Progenitor cell of endocrine pancreas (in vitro differentiated cells): ENCODE data around the gene LPIN3. TPM values are rescaled to one million over a fixed set of nuclear protein-coding genes. Genes with fewer than 3 reads are reported as not detected.

Experiments
- DNase-seq: peaks from one replicate; pipeline ENCODE4 v3.0.0; 2021; ENCODE audit warnings: low spot score; ENCODE audit not compliant: unreplicated experiment
- H3K27ac Mint-ChIP-seq: 2 replicates; pipeline ENCODE4 v1.8.0; 2021; ENCODE audit warnings: mild to moderate bottlenecking, moderate library complexity, mixed read lengths
- H3K27me3 Mint-ChIP-seq: 2 replicates; pipeline ENCODE4 v1.8.0; 2021; ENCODE audit warnings: mixed read lengths
- H3K36me3 Mint-ChIP-seq: 2 replicates; pipeline ENCODE4 v1.8.0; 2022; ENCODE audit warnings: mixed read lengths; ENCODE audit not compliant: insufficient read depth
- H3K4me1 Mint-ChIP-seq: 2 replicates; pipeline ENCODE4 v1.8.0; 2021; ENCODE audit warnings: low read depth, mixed read lengths
- H3K4me3 Mint-ChIP-seq: 2 replicates; pipeline ENCODE4 v1.8.0; 2021; ENCODE audit warnings: low read depth, mild to moderate bottlenecking, moderate library complexity, mixed read lengths
- H3K9me3 Mint-ChIP-seq: 2 replicates; pipeline ENCODE4 v1.8.0; 2021; ENCODE audit warnings: low read depth, mixed read lengths
- total RNA-seq: library from RNA; stranded (reverse); gene quantifications from 2 replicates; pipeline ENCODE4 v1.2.1, GENCODE V29; 2021
- TF ChIP-seq, protein P1 (sequence below): fragments of 200-600 bp; sonication (generic); IDR thresholded peaks from one replicate; pipeline ENCODE4 v1.5.0; 2021; ENCODE audit warnings: antibody characterized with exemption, mild to moderate bottlenecking; ENCODE audit not compliant: unreplicated experiment

LPIN3 gene
- total RNA-seq, 1 donor from 2014 or later = 18.4 TPM

DNA sequence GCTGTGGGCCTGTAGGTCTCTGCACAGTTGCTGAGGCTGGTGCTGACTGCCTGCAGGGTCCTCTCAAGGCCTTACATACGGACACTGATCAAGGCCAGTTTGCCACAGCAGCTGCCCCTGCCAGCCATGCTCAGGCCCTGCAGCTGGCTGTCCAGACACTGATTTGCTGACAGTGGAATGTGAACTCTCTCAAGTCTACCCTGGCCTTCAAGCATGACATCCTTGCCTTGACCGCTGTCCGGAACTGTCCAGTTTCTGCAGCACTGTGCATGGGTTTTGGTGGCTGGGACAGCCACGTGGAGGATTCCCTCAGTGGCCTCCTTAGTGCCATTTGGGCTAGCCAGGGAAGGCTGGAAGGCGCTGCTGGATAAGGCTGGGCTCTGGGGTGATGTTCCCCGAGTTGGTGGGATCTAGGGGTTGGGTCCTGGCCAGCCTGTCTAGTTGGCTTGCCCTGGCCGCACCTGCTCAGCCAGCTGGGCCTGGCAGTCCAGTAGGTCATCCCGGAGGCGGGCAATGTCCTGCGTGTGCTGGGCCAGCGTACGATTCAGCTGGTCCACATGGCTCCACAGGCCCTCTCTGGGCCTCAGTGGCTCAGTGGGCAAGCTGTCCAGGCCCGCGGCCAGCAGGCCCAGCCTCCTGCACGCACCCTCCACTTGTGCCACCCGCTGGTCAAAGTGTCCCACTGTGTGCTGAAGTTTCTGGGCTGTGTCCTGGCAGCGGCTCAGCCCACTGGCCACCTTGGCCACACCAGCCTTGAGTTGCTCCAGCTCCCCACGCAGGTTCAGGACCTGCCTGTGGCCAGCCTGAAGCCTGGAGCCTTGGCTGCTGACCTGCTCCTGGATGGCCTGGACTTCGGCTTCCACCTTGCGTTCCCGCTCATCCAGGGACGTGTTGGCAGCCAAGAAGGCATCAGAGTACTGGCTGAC lies 20.5 kb downstream of the LPIN3 start:
- no peak overlapping the region for H3K4me3 Mint-ChIP-seq
- peaks cover 15% of the 10 kb centered on the region for H3K27me3 Mint-ChIP-seq
- TF ChIP-seq, protein P1, sequence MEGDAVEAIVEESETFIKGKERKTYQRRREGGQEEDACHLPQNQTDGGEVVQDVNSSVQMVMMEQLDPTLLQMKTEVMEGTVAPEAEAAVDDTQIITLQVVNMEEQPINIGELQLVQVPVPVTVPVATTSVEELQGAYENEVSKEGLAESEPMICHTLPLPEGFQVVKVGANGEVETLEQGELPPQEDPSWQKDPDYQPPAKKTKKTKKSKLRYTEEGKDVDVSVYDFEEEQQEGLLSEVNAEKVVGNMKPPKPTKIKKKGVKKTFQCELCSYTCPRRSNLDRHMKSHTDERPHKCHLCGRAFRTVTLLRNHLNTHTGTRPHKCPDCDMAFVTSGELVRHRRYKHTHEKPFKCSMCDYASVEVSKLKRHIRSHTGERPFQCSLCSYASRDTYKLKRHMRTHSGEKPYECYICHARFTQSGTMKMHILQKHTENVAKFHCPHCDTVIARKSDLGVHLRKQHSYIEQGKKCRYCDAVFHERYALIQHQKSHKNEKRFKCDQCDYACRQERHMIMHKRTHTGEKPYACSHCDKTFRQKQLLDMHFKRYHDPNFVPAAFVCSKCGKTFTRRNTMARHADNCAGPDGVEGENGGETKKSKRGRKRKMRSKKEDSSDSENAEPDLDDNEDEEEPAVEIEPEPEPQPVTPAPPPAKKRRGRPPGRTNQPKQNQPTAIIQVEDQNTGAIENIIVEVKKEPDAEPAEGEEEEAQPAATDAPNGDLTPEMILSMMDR = no peak
- no peaks in the 10 kb centered on the region for H3K36me3 Mint-ChIP-seq
- H3K9me3 Mint-ChIP-seq = no peaks in the 10 kb centered on the region
- no peak for DNase-seq
- no peaks in the 10 kb centered on the region for H3K4me1 Mint-ChIP-seq
- no peak overlapping the region for H3K27ac Mint-ChIP-seq

DNA sequence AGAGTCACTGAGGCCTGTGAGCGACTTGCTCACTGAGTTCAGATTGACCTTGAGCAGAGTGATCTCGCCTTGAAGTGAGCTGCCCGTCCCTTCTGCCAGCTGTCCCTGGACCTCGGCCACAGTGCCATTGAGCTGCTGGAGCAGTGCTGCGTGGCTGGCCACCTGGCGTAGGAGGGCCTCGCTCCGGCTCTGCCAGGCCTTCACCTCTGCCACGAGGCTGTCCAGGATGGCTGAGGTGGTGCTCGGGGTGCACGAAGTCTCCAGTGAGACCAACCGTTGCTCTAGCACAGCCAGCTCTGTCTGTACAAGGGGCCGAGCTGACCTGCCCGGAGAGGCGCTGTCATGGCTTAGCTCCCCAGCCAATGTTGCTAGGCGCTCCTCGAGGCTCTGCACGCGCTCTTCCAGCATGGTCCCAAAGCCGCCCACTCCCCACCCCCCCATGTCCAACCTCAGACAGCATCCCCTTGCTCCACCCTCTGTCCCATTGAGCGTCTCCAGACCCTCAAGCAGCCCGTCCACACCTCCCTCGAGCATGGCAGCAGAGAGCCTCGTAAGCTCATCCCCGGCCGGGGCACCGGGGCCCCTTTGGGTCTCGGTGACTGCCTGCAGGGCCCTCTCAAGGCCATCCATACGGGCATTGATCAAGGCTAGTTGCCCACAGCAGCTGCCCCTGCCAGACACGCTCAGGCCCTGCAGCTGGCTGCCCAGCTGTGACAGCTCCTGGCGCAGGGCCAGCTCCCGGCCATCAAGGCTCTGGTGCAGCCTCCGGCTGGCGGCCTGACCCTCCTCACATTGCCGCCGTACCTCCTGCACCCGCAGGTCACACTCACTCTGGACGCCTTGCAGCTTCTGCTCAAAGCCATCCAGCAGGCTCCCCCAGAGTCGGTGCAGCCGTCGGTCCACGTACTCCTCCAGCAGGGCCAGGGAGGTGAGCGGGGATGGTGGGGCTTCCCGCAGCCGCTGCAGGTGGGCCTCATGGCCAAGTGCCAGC lies 21.4 kb downstream of the LPIN3 start:
- no peak overlapping the region for H3K4me3 Mint-ChIP-seq
- DNase-seq = no peak
- TF ChIP-seq, protein P1 = no peak
- no peak overlapping the region for H3K27ac Mint-ChIP-seq
- no peaks in the 10 kb centered on the region for H3K36me3 Mint-ChIP-seq
- H3K27me3 Mint-ChIP-seq = peaks cover 17% of the 10 kb centered on the region
- H3K9me3 Mint-ChIP-seq = no peaks in the 10 kb centered on the region
- H3K4me1 Mint-ChIP-seq = no peaks in the 10 kb centered on the region

DNA sequence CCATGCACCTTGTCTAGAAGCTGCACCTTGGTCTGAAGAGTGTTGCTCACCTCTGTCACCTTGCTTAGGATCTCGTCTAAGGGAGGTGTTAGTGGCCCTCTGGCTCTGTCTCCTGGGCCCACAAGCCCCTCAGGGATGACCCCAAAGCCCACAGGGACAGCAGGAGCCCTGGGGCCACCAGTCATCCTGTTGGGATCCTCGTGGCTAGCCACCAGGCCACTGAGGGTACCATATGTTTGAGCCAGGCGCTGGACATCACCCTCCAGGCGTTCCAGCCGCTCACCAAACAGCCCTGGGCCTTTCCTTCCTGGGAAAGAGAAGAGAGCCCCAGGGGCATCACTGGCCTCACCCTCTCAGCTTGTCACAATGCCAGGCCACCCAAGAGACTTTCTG lies 22.1 kb downstream of the LPIN3 start:
- Mint-ChIP-seq H3K4me3 (no peak overlapping the region), H3K27ac (no peak overlapping the region), H3K36me3 (no peaks in the 10 kb centered on the region), H3K27me3 (peaks cover 24% of the 10 kb centered on the region), H3K9me3 (no peaks in the 10 kb centered on the region), H3K4me1 (peaks cover 2% of the 10 kb centered on the region)
- DNase-seq = no peak
- TF ChIP-seq, protein P1 = no peak

DNA sequence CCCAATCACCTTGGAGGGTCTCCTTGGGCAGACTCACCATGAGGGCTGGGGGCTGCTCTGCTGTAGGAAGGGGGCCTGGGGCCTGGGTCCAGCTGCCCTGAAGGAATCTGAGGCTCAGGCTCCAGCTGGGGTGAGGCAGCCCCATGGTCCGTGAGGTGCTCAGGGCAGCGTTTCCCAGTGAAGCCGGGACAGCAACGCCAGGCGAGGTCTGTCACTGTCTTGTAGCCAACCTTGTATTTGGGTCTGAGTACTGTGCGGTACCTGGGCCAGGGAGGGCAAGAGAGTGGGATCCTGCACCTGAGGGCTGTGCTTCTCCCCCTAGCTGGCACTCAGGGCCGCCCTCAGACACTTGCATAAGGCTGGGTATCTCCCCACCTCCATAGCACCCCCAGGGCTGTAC lies 23.0 kb downstream of the LPIN3 start:
- no peaks in the 10 kb centered on the region for H3K36me3 Mint-ChIP-seq
- peaks cover 2% of the 10 kb centered on the region for H3K4me1 Mint-ChIP-seq
- no peaks in the 10 kb centered on the region for H3K9me3 Mint-ChIP-seq
- no peak for DNase-seq
- H3K4me3 Mint-ChIP-seq = no peak overlapping the region
- no peak overlapping the region for H3K27ac Mint-ChIP-seq
- peaks cover 30% of the 10 kb centered on the region for H3K27me3 Mint-ChIP-seq
- TF ChIP-seq, protein P1 = no peak

DNA sequence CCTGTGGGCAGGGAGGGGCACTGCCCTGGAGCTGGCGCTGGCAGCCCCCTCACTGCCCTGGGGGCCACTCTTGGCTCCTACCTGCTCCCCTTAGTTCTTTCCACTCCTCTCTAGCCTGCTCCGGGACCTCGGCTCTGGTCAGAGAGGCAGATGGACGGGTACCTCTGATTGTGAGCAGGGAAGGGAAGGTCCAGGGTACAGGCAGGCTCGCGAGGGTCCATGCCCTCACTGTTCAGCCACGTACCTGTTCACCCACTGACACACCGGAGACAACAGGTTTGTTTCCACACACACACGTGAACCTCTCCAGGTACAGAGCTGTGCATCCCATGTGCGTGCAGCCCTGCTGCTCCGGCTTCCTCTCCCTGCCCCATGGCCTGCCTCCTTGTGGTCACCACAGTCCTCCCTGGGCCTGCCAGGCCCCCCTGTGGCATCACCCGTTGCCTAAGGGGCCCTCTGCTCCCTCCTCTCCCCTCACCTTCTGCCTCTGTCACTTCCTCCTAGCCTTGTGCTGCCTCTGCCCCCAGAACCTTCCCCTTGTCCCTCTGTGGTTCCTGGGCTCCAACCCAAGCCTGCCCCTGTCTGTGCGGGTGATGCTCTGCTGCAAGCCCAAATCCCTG lies 23.7 kb downstream of the LPIN3 start:
- DNase-seq = no peak

More for the DNA sequence above, 23.7 kb downstream of the LPIN3 start:
- Mint-ChIP-seq H3K36me3 (no peaks in the 10 kb centered on the region), H3K27ac (no peak overlapping the region), H3K4me3 (no peak overlapping the region), H3K9me3 (no peaks in the 10 kb centered on the region), H3K4me1 (peaks cover 2% of the 10 kb centered on the region), H3K27me3 (peaks cover 35% of the 10 kb centered on the region)
- TF ChIP-seq, protein P1 = no peak
